NCI-H146 treated with DMSO at 0.1 percent for 48 hours (cell line): Measurements from ENCODE around the gene TMC5.
A peak's percentile ranks its signal among the peaks of the same experiment; 100 is the strongest.
"Not testable (repeated sequence)": the region's sequence is repeated elsewhere in the genome, so short reads cannot be mapped to it uniquely, and the experiment has no call there.

ENCODE experiments used
- DNase-seq: peaks from one replicate; lab custom pipeline; 2025; ENCODE audit not compliant: unreplicated experiment; lab: John Stamatoyannopoulos, UW

The TMC5 gene

DNA sequence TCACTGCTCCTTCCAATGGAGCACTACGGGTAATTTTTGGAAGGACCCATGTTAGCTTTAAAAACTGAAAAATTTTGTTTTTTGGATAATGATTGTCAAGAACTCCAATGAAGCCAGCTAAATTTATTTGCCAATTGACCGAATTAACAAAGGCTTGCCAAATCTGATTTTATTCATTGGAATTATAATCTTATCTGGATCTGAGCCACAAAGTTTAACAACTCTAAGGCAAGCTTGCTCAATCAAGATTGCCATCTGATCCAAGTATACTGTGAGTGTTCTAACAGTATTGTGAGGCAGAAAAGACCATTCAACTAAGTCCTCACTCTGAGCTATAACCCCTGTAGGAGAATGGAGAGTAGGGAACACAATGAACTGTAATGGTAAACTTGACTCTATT is 20.3 kb upstream of the TMC5 start:
- DNase-seq = not testable (repeated sequence)

DNA sequence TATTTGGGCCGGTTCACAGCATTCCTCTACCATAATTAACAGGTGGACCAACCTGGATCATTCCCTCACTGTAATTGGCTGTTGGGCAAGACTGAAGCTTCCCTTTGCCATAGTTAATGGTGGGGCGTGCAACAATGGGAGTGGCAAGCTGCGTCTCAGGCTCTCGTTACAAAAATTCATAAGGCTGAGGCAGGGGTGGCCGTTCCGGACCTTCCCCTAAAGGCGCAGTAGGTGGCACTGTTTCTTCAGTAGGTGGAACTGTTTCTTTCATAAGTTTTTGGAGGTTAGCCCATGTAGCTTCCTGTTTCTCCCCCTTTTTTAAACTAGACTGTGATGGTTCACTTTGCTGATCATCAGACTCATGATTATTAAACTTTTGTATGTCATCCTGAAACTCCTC is 17.0 kb upstream of the TMC5 start:
- DNase-seq = no peak

DNA sequence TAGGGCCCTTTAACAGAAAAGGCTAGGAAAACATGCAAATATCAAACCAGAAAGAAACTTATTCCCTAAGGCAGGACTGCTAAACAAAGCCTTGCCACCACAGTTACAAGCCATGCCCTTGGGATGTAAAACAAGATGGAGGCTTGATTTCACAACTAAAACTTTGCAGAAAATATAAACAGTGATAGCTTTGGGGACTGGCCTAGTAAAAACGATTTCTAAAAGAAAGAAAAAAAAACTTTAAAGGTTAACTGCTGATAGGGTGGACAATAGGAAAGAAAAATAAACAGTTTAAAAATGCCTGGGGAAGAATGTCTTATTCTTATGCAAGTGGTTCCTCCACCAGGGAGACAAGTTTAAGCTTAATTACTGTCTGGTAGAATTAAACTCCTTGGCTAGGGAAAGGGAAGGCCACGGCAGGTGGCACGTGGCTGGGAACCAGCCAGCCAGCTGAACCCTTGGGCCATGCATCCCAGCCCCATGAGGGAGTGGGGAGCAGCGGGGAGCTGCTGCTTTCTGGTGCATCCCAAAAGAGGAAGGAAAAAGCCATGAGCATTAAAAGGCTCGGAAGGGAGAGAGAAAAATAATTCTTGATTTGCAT is 10.7 kb upstream of the TMC5 start:
- DNase-seq = no peak

DNA sequence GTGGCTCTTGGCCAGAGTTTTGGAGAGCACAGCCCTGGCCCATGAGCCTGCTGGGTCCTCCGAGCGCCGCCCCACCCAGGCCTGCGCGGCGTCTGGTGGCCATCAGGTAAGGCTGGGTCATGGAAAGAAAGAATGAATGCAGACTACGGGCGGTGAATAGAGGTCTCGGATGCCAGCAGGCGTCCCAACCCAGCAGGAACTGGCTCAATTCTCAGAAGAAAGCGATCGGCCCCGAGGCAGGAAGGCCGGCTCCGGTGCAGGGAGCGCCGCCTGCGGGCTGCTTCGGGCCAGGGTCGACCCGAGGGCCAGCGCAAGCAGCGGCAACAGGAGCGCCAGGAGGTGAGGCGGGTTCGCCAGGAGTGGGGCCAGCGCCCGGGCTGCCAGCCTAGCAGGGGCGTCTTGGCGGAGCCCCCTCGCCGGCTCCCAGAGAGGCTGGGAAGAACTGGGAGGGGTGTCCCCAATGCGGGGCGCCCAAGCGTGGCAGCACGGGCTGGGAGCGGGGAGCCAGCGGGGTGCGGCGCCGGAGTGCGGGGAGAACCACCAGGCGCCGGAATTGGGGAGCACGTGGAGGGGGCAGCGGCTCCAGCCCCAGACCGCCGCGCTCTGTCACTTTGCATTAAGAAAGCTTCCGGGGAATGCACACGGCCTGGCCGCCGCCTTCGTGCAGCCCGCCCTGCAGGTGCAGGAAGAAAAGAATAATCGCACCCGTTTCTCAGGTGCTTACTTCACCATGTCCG is 7.1 kb upstream of the TMC5 start:
- DNase-seq = peak; percentile 70

DNA sequence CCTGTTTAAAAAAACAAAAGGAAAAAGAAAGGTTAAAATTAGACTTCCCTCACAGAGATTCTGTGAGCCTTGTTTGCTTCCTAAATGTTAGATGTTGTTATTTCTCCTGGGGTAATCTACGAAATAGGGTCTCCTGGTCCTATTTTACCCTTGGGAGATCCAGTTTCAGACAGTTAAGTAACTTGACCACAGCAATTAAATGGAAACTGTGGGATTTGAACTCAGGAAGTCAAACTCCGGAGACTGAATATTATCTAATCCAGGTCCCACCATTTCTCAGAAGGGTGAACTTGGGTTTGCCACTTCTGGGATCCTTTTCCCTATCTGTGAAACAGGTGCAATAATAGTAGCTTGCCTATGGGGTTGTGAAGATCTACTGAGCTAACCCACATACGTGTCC is 6.4 kb upstream of the TMC5 start:
- DNase-seq = peak; percentile 6

DNA sequence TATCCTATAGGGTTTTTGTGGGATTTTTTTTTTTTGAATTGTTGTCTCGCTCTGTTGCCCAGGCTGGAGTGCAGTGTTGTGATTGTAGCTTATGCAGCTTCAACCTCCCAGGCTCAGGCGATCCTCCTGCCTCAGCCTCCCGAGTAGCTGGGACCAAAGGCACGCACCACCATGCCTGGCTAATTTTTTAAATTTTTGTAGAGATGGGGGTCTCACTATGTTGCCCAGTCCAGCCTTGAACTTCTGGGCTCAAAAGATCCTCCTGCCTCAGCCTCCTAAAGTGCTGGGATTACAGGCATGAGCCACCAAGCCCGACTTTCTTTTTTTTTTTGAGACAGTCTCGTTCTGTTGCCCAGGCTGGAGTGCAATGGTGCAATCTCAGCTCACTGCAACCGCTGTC is 5.6 kb upstream of the TMC5 start:
- DNase-seq = not testable (repeated sequence)

DNA sequence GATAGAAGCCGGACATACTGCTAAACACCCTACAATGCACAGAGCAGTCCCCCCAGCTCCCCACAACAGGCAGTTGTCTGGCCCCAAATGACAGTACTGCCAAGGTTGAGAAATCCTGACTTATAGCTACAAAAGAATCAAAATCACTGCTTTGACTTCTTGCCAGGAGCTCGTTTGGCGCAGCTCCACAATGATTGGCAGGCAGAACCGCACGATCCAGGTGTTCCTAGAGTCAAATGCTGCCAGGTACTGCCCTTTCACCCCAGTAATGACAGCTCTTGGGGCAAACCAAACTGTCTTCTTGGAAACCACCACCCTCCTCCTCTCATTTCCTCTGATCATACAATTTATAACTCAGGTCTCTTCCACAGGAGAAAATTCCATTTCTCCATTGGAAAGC is 2.2 kb upstream of the TMC5 start:
- no peak for DNase-seq

DNA sequence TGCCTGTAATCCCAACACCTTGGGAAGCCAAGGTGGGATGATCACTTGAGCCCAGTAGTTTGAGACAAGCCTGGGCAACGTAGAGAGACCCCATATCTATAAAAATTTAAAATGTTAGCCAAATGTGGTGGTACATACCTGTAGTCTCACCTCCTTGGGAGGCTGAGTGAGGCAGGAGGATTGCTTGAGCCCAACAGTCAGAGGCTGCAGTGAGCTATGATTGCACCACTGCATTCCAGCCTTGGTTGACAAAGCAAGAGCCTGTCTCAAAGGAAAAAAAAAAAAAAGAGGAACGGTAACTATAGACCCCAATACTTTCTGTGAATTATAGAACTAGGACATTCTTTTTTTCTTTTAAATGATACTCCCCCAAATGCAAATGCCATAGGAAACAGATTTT is 1.8 kb upstream of the TMC5 start:
- DNase-seq = no peak

DNA sequence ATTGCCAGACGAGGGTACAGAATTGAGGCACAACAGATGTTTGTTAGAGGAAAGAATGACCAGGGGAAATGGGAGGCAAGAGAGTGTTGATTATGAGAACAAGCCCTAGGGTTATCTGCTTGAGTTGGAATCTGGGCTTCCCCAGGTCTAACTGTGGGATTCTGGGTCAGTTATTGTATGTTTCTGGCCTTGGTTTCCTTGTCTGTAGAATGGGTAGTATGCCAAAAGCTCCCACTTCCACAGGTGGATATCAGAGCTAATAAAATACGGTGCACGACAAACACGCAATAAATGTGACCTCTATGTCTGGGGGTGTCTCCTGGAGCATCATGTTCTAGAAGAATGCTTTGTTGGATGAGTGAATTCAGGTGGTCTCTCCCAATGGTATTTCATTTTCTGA is 517 bp downstream of the TMC5 start:
- no peak for DNase-seq

DNA sequence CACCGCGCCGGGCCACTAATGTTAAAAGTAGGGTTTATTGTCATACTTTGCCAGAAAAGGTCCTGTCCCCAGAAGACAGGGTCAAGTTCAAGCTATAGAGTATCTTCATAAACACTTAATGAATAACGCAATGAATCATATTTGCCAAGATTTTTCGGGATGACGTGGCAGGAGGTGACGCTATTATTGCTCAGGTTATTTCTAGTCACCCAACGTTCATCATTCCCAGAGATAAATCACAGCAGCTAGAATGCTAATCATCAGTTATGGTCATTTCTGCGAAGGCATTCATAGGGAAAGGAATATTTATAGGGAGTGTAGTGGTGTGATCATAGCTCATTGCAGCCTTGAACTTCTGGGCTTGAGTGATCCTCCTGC is 2.0 kb downstream of the TMC5 start:
- no peak for DNase-seq

DNA sequence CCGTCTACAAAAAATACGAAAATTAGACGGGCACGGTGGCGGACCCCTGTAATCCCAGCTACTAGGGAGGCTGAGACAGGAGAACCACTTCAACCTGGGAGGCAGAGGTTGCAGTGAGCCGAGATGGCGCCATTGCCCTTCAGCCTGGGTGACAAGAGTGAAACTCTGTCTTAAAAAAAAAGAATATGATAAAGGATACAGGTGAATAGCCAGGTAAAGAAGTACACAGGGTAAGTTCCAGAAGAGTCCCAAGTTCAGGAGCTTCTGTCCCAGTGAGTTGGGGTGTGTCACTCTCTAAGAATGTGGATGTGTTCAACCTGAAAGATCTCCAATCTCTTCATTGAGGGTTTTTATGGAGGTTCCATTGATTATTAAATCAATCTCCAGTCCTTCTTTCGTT is 6.8 kb downstream of the TMC5 start:
- DNase-seq = no peak

DNA sequence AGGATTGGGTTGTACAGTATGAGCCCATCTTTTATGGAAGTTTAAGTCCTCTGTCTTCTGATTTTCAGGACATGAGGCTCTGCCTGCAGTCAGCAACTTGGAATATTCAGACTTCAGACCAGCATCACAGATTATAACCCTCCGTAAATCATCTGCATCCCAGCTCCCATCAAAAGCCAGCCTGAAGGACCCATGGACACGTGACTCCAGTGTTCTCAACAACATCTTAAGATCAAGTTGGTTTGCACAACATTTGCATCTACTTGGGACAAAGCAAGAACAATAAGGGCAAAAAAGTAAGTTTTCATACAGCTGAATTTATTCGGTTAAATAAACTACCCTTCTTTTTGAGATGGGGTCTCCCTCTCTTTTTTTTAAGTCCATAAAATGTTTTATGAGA is 12.7 kb downstream of the TMC5 start:
- DNase-seq = no peak

DNA sequence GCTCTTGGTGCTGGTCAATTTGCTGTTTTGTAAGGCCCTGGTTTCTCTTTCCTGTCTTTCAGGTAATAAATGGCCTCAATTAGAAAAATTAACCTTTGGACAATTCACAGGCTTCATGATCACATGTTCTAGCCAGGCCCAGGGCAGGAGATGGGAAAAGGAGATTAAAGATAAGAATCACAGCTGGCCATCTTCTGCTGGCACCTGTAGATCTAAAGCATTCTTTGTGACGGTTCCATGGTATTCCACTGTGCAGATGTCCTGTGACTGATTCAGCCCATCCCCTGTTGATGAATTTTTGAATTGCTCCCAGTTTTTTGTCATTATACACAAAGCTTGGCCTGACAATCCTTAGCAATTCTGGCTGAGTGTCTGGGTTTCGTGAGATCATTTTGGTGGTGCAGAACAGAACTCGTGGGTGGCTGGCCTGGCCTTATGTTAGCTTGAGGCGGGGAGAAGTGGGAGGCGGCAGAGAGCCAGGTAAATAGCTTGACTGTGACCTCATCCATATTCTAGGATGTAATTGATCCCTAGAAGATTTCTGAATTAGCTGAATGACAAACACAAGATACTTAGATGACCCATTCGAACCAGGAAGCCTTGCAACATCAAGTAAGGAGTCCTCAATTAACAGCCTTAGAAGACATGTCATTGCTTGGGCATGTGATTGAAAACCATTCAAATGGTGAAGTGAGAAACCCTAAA is 14.1 kb downstream of the TMC5 start:
- DNase-seq = no peak

DNA sequence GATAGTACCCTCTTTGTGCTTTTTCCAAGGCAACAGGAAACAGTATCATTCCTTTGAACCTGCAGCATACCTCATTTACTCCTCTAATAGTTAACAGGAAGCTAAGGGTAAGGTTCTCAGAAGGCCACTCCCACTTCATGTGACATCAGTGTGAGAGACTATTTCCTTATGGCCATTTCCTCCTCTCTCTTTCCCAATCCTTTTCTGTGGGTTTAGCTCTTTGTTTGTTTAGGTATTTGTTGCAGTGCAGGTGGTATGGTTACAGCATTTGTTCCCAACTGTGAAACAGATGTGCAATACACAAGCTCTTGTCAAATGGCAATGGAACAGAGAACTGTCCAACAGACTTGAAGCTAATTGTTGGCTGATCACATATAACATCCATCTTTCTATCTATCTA is 14.7 kb downstream of the TMC5 start:
- DNase-seq = peak; percentile 42

DNA sequence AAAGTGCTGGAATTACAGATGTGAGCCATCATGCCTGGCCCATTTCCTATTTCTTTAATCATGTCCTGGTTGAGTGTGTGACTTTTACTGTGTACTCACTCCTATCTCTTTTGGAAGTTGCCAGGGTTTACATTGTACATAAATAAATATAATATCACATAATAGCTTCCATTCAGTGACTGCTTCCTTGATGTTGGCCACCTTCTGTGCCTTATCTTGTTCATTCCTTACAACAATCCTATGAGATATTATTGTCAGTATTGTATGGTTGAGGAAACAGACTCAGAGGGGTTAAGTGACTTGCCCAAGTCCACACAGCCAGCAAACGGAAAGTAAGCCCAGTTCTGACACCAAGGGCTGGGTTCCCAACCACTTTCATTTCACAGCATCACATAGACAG is 16.9 kb downstream of the TMC5 start:
- DNase-seq = no peak

DNA sequence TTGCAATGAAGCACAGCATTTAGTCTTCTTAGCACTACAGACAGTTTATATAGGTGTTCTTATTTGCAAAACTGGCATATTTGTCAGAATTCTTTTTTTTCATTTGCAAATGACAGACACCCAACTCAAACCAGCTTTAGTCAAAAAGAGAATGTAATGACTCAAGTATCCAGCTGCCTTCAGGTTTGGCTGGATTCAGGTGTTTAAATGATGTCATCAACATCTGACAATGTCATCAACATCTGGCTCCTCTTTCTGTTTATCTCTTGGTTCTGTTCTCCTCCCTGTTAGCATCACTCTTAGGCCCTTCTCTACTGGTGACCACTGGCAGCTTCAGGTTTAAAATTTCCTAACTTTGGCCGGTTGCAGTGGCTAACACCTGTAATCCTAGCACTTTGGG is 18.9 kb downstream of the TMC5 start:
- no peak for DNase-seq

DNA sequence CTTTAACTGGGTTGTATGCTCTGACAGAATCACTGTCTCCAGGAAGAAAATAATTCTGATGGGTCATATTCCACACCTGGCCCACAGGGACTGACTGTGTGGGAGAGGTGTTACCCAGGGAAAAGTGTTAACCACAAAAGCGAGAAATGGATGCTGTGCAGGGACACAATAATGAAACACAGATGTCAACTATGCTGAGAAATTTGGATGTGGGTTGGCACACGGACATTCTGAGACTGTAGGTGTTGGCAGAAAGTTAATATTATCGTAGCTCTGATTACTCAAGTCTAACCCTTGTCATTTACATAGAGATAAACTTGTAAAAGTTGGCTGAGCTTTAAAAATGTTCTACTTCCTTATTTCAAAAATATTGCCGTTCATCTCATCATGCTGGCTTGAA is 19.6 kb downstream of the TMC5 start:
- DNase-seq = no peak

DNA sequence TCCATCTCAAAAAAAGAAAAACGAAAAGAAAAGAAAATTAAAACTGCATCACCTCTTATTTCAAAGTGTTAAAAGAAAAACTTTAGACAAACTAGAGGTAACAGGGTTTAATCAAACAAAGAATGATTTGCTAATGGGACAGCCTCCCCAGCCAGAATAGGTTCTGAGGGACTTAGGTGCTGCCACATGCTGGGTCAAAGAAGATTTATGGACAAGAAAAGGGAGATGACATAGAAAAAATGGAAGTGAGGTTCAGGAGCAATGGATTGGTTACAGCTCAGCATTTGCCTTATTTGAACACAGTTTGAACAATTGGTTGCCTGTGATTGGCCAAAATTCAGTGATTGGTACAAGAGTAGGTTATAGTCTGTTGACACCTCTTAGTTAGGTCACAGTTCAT is 21.1 kb downstream of the TMC5 start:
- no peak for DNase-seq

DNA sequence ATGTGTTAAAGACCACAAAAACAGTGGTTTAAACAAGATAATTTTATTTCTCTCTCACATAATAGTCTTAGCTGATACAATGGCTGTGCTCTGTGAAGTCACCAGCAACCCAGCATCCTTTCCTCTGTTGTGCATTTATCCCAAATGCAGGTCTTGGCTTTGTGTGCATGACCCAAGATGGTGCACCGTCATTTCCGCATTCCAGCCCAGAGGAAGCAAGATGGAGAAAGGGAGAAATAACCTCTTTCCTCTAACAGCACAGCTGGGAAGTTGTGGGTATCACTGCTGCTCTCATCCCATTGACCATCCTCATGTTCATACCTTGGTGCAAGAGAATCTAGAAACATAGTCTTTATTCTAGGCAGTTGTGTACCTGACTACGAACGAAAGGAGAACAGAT is 21.8 kb downstream of the TMC5 start:
- DNase-seq = no peak

DNA sequence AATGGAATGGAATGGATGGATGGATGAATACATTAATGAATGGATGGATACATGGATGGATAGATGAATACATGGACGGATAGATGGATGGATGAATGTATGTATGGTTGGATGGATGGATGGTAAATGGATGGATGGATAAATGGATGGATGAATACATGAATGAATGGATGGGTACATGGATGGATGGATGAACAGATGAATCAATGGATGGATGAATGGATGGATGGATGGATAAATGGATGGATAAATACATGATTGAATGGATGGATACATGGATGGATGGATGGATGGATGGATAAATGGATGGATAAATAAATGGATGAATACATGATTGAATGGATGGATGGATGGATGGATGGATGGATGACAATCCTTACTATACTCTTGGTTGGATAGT is 26.0 kb downstream of the TMC5 start:
- DNase-seq = no peak

DNA sequence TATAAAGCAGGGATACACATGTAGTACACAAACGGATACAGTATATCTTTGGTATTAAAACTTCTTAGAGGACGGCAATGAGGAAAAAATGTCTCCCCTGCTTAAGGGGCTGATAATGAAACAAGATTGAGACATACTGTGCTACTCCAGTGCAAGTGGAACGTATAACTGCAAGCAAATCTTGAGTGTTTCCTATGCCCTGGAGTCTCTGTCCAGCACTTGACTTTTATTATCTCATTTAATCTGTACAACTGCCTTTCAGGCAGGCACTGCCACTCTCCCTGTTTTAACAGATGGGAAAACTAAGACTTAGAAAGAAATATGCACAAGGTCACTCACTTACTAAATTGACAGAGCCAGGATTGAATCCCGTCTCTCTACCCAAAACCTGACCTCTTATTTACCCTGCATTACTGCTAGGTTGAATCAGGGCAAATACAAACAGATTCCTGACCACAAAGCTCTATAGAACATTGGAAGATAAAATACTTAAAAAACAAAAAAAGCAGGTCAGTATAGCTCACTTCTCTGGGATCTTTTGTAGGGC is 28.7 kb downstream of the TMC5 start:
- no peak for DNase-seq

DNA sequence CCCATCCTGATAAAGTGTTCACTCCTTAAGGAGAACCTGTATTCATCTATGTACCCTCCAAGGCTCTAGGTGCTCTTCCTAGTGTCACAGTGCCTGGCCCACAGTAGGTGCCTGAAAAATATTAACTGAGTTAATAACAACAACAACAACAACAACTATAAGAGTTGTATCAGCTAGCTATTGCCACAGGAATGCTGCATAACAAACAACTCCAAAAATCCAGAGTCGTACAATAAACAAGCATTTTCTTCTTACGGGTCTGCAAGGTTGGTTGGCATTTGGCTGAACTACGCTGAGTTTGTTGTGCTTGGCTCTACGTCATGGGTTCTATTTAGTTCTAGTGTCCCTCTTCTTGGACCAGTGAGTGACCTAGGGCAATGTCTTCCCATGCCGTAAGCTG is 29.2 kb downstream of the TMC5 start:
- no peak for DNase-seq
